Measurements from ENCODE around the gene RREB1.

The RREB1 gene

GRCh38 chr6:7295916-7296315, 188.2 kb downstream of the RREB1 start:
- no peak for DNase-seq (ENCODE audit: low read depth in 2 of 2)

- no peak for DNase-seq (ENCODE audit: low read depth in 2 of 2)
Observed at GRCh38 chr6:7296602-7297001, 188.8 kb downstream of the RREB1 start.

DNA sequence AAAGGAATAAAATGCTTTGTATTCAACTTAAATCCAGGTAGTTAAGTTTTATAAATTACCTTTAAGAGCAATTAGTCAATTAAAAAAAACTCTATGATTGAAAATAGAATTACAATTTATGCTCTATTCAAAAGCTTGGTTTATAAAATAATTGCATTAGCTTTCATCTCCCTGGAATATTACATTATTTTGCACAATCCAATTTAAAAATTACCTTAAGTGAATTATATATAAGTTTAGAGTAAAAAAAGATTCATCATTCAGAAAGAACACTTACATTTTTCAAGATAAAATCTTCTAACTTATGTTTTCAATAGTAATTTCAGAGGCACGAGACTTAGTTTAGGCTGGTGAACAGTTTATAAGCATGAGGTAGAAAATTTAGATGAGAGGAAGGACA, 190.4 kb downstream of the RREB1 start:
- no peak for DNase-seq (ENCODE audit: low read depth in 2 of 2)

- no peak for DNase-seq (ENCODE audit: low read depth in 2 of 2)
Observed at GRCh38 chr6:7300926-7301325, 193.2 kb downstream of the RREB1 start.
